ENCODE data around the gene LDB2.

LDB2 gene

GRCh38 chr4:16706251-16706650 lies 192.2 kb downstream of the LDB2 start:
- no peak overlapping the region for H3K4me3 ChIP-seq (replicated peaks in 1 of 2; ENCODE audit: low read depth in 2 of 2, low read length in 2 of 2)
- TF ChIP-seq CTCF (IDR thresholded peaks at IDR 0.05; ENCODE audit: low read depth, low read length), result no peak
- DNase-seq (ENCODE audit: low read depth in 2 of 2), result no peak

DNA sequence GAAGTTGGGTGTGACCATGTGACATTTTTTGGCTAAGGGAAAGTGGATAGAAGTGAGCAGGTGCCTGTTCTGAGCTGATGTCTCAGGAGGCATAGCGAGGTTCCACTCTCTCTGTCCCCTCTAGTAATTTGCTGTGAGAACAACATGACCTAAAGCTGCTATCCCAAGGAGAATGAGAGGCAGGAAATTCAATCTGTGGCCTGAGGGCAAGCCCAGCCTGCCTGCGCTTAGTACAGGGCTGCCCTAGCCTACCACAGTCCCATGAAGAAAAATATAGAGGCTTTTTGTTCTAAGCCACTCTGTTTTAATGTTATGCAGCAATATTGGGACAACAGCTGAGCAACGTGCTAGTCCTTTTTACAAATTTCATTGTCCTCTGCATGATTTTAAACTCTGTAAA lies 193.1 kb downstream of the LDB2 start:
- TF ChIP-seq CTCF (IDR thresholded peaks at IDR 0.05; ENCODE audit: low read depth, low read length), result no peak
- no peak for DNase-seq (ENCODE audit: low read depth in 2 of 2)
- no peak overlapping the region for H3K4me3 ChIP-seq (replicated peaks in 1 of 2; ENCODE audit: low read depth in 2 of 2, low read length in 2 of 2)

- TF ChIP-seq CTCF (IDR thresholded peaks at IDR 0.05; ENCODE audit: low read depth, low read length), result no peak
- DNase-seq (ENCODE audit: low read depth in 2 of 2), result no peak
- H3K4me3 ChIP-seq (replicated peaks in 1 of 2; ENCODE audit: low read depth in 2 of 2, low read length in 2 of 2), result no peak overlapping the region
These were observed 194.0 kb downstream of the LDB2 start for GRCh38 chr4:16704489-16704888.

- TF ChIP-seq CTCF (IDR thresholded peaks at IDR 0.05; ENCODE audit: low read depth, low read length), result no peak
- DNase-seq (ENCODE audit: low read depth in 2 of 2), result no peak
- no peak overlapping the region for H3K4me3 ChIP-seq (replicated peaks in 1 of 2; ENCODE audit: low read depth in 2 of 2, low read length in 2 of 2)
These were observed 202.5 kb downstream of the LDB2 start for GRCh38 chr4:16695896-16696295.

GRCh38 chr4:16694884-16695276 lies 203.6 kb downstream of the LDB2 start:
- no peak for DNase-seq (ENCODE audit: low read depth in 2 of 2)
- no peak overlapping the region for H3K4me3 ChIP-seq (replicated peaks in 1 of 2; ENCODE audit: low read depth in 2 of 2, low read length in 2 of 2)
- no peak for TF ChIP-seq CTCF (IDR thresholded peaks at IDR 0.05; ENCODE audit: low read depth, low read length)

GRCh38 chr4:16694173-16694883 lies 204.1 kb downstream of the LDB2 start:
- TF ChIP-seq CTCF (IDR thresholded peaks at IDR 0.05; ENCODE audit: low read depth, low read length), result no peak
- no peak overlapping the region for H3K4me3 ChIP-seq (replicated peaks in 1 of 2; ENCODE audit: low read depth in 2 of 2, low read length in 2 of 2)
- DNase-seq (ENCODE audit: low read depth in 2 of 2), result peak in 1 of 2 donors; percentile 18

GRCh38 chr4:16693641-16694040 lies 204.8 kb downstream of the LDB2 start:
- no peak for DNase-seq (ENCODE audit: low read depth in 2 of 2)
- no peak for TF ChIP-seq CTCF (IDR thresholded peaks at IDR 0.05; ENCODE audit: low read depth, low read length)

More at GRCh38 chr4:16693641-16694040, 204.8 kb downstream of the LDB2 start:
- no peak overlapping the region for H3K4me3 ChIP-seq (replicated peaks in 1 of 2; ENCODE audit: low read depth in 2 of 2, low read length in 2 of 2)
